Measurements from ENCODE around the gene CTSS. TPM values are rescaled to one million over a fixed set of nuclear protein-coding genes. Genes with fewer than 3 reads are reported as not detected.
"Not testable (repeated sequence)": the region's sequence is repeated elsewhere in the genome, so short reads cannot be mapped to it uniquely, and the experiment has no call there.

The CTSS gene
- not detected in 2 replicates for total RNA-seq (2014; rRNA removed; shearing (Covaris generic))

DNA sequence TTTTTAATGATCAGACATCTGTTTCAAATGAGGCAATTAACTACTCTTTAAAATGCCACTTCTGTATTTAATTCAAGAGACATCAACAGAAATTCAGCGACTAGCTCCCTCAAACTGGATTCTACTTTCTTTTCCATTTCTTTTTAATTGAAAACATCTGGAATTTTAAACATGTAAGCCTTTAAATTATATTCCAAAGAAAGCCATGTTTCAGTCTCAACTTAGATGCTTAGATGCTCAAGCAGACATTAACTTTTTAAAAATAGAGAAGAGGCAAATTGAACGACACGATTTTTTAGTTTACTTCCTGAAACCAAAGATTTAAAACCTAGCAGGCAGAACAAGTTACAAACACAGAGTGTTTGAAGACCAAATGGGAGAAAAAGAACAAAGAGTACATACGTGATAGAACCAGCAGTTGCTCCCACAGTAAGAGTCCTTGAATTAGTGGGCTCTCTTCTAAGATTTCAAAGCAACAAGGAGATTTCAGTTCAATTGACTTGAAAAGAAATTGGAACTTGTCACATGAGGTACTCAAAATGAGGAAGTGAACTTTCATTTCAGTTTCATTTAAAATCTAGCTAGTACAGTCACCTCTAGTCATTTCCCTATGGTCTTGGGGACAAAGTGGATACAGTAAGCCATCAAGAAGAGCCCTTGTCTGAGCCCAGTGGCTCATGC is at the start of gene CTSS:
Gene CTSS (minus strand): TSS at position 483 of the 681 bp plus-strand sequence. CDS start 1,015 bp downstream, outside the sequence.
- no peak for DNase-seq (ENCODE audit: low spot score)
- in situ Hi-C loops (cut with HindIII; ENCODE audit: low sequenced_read_pairs) = no loop called here

DNA sequence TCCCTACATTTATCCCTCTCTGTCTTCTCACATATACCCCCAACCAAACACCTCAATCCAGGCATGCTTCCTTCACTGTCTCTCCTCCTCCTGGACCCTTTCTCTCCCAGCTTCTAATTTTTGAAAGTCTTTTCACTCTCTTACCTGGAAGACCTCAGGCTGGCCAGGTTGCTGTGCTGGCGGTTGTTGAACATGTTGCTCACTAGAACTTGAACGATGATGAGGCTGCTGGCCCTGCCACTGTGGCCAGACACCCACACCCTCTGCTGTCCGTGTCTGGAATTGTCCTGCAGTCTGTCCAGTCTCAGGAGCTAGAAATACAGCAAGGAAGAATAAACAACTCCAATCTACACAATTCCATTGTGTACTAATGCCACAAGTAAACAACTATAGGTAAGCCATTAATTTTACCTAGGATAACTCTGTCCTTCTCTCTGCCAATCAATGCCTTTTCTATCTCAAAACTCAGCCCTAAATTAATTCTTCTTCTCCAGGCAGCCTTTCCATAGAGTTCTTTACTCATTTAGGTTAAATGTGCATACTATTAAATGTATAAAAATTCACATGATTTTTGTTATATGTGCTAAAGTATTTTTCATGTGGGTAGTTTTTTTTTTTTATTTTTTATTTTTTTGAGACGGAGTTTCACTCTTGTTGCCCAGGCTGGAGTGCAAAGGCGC is 47.6 kb upstream of the CTSS start:
- in situ Hi-C loops (cut with HindIII; ENCODE audit: low sequenced_read_pairs) = no loop called here
- peak; percentile 26 for DNase-seq (ENCODE audit: low spot score)

- no peak for DNase-seq (ENCODE audit: low spot score)
- in situ Hi-C loops (cut with HindIII; ENCODE audit: low sequenced_read_pairs) = no loop called here
Measured at GRCh38 chr1:150810958-150811659, 45.5 kb upstream of the CTSS start.

DNA sequence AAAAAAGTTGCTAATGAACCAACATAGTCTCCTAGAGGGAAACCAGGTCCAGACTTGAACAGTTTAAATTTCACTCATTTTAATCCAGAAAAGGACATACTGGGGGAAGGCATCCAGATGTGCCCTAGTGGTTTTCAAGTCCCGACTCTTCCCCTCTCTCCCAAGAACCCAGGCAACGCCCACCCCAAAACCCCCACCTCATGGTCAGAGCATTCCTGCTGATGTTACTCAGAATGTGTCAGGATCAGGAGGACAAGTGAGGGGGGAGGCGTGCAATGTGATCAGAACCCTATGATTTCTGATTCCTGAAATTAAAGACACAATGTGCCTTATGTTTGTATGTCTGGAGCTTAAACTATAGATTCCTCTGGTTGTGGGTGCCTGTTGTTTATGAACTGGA is 44.1 kb upstream of the CTSS start:
- no peak for DNase-seq (ENCODE audit: low spot score)
- in situ Hi-C loops (cut with HindIII; ENCODE audit: low sequenced_read_pairs) = no loop called here

- in situ Hi-C loops (cut with HindIII; ENCODE audit: low sequenced_read_pairs) = no loop called here
Measured at GRCh38 chr1:150808846-150809245, 43.3 kb upstream of the CTSS start.

DNA sequence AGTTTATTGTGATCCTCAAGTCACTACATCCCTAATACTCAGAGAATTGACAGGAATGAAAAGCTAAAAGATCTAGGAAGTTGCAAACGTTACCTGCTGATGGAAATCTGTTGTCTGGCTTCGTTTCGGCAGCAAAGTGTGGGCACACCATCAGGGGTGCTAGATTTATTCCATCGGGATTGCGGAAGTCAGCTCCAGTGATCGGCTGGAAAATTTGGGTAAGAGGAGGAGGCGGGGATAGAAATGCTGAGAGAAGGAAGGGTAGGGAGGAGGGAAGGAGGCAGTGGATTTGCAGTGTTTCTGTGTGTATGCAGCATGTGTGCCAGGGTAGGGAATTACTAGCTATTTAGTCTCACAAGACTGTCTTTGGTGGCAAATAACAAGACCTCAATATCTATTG is 42.5 kb upstream of the CTSS start, which contains the start of gene CTSK:
Gene CTSK (minus strand): TSS at position 140 of the 400 bp plus-strand sequence. CDS start 1,455 bp downstream, outside the sequence.
- in situ Hi-C loops (cut with HindIII; ENCODE audit: low sequenced_read_pairs) = no loop called here
- peak; percentile 44 for DNase-seq (ENCODE audit: low spot score)

More at GRCh38 chr1:150808846-150809245, 43.3 kb upstream of the CTSS start:
- no peak for DNase-seq (ENCODE audit: low spot score)

DNA sequence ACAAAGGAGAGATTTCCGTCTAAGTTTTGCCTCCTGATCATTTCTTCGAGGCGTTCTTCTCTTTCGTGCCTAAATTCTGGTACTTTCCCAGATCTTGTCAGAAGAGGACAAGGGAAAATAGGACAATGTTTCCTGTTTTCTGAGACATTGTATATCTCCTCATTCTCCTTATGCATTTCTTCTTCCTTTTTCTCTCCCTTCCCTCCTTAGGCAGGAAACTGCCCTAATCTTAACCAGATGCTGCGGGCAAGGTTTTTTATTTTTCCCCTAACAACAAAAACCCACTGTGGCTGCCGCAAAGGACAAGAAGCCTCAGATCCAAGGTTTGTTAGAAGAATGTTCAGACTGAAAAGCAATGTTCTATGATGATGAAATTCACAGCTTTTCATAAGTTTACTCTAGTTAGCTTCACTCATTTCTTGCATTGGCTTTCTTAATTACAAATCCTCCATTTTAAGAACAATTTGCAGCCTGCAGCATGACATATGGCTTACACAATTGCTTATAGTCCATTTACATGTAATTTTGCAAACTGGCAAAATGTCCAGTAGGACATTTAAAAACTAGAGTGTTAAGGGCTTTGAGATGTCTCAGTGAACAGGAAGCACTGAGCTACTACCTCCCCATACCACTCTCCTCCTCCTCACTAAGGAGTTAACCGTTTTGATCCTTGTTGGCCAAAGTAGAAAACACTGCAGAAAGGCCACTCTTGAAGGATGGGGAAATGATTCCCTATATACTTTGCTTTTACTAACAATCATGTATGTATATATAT is 41.9 kb upstream of the CTSS start:
- DNase-seq (ENCODE audit: low spot score) = no peak
- in situ Hi-C loops (cut with HindIII; ENCODE audit: low sequenced_read_pairs) = no loop called here

DNA sequence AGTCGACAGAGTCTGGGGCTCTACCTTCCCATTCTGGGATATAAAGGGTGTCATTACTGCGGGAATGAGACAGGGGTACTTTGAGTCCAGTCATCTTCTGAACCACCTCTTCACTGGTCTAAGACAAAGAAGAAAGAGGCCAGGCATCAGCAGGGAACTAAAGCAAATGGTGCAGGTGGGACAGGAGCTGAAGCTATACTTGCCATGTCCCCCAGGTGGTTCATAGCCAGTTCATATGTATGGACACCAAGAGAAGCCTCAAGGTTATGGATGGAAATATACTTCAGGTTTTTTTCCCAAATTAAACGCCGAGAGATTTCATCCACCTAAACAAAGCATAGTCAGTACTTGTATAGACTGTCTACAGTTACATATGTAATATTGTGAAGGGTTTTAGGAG is 40.3 kb upstream of the CTSS start:
- in situ Hi-C loops (cut with HindIII; ENCODE audit: low sequenced_read_pairs) = no loop called here
- DNase-seq (ENCODE audit: low spot score) = no peak

DNA sequence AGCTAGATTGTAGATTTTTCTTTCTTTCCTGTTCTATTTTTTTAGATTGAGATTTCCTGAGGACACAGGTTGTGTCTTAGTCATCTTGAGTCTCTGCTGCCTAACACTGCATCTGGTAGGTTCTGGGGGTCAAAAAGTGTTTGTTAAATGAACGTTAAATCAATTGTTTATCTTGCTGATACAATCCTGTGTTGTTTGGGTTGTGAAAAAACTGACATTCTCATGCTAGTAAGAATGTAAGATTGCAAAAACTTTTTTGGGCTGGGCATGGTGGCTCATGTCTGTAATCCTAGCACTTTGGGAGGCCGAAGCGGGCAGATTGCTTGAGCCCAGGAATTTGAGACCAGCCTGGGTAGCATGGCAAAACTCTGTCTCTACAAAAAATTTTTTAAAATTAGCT is 39.1 kb upstream of the CTSS start:
- in situ Hi-C loops (cut with HindIII; ENCODE audit: low sequenced_read_pairs) = no loop called here
- no peak for DNase-seq (ENCODE audit: low spot score)

DNA sequence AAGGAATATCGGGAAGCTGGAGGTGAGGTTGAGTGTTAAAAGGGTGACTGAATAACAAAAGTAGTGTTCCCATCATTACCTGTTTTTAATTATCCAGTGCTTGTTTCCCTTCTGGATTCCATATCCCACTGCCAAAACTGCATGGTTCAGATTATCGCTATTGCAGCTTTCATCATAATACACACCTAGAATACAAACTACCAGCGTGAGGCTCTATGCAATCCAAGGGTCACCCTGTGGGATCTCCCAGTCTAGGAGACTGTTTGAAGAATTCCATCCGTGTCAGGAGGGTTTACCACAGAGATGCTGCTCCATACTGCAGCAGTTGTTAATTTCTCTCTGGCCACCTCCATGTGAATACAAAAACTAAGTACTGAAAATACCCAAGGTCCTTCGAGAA is 33.5 kb upstream of the CTSS start:
- DNase-seq (ENCODE audit: low spot score) = no peak
- in situ Hi-C loops (cut with HindIII; ENCODE audit: low sequenced_read_pairs) = no loop called here

DNA sequence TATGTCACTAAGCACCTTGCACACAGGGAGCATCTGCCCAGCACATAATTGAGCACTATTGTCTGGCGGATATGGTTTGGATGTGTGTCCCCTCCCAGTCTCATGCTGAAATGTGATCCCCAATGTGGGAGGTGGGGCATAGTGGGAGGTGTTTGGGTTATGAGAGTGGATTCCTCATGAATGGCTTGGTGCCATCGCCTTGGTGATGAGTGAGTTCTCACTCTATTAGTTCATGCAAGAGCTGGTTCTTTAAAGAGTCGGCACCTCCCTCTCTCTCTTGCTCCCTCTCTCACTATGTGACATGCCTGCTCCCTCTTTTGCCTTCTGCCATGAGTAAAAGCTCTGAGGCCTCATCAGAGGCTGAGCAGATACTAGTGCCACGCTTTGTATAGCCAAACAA is 32.9 kb upstream of the CTSS start:
- in situ Hi-C loops (cut with HindIII; ENCODE audit: low sequenced_read_pairs) = no loop called here
- DNase-seq (ENCODE audit: low spot score) = no peak

GRCh38 chr1:150796374-150796773 is 30.8 kb upstream of the CTSS start:
- in situ Hi-C loops (cut with HindIII; ENCODE audit: low sequenced_read_pairs) = no loop called here
- DNase-seq (ENCODE audit: low spot score) = no peak

DNA sequence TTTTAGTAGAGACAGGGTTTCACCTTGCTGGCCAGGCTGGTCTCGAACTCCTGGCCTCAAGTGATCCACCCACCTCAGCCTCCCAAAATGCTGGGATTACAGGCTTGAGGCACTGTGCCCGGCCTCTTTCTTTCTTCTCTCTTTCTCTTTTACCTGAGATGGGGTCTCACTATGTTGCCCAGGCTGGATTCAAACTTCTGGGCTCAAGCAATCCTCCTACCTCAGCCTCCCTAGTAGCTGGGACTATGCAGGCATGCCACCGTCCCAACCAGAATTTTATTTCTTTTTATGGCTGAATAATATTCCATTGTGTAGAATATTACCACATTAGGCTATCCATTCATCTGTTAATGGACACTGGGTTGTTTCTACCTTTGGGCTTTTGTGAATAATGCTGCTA is 28.2 kb upstream of the CTSS start:
- DNase-seq (ENCODE audit: low spot score) = not testable (repeated sequence)

DNA sequence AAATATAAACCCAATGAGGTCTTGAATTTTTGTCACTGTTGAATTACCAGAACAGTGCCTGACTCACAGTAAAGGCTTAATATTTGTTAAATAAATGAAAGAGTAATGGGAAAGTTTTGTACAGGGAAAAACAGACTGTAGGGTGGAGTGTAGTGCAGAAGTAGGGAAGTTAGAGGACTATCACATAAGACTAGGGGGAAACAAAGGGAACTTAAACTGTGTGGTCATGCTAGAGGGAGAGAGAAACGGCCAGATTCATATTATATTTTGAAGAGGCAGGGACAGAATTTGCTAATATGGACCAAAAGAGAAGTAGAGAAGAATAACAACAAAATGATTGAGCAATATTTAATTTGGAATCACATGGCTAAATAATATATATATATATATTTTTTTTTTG is 27.6 kb upstream of the CTSS start:
- in situ Hi-C loops (cut with HindIII; ENCODE audit: low sequenced_read_pairs) = no loop called here
- no peak for DNase-seq (ENCODE audit: low spot score)

More for the DNA sequence above, 28.2 kb upstream of the CTSS start:
- in situ Hi-C loops (cut with HindIII; ENCODE audit: low sequenced_read_pairs) = not testable (repeated sequence)

DNA sequence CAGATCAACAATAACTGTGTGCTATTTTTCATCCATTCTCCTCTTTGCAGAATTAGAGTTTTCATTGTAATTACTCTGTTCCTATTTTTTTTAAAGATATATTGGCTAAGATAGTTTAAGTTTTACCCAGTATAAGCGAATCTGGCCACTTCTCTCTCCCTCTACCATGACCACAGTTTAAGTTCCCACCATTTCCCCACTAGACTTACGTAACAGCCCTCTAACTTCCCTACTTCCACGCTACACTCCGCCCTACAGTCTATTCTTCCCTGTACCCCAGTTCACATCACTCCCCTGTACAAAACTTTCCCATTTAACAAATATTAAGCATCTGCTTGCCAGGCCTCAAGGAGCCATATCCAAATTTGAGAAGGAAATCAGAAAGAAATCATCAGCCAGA is 26.0 kb upstream of the CTSS start:
- in situ Hi-C loops (cut with HindIII; ENCODE audit: low sequenced_read_pairs) = no loop called here
- DNase-seq (ENCODE audit: low spot score) = no peak

DNA sequence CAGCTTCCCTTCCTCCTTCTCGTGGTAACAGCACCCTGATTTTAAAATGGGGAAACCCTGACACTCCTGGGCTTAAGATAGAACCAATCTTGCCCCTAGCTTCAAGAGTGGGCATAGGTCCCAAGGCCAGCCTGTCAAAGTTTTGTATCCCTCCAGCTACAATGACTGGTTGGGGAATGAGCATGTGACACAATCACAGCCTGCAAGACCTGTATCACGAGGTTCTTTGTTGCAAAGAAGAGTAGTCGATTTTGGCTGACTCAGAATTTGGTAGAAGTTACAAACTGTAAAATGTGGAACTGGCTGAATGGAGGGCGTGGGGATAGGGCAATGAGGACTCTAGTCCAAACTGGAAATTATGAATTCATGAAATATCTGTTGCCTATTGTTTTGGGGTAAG is 23.8 kb upstream of the CTSS start:
- DNase-seq (ENCODE audit: low spot score) = no peak
- in situ Hi-C loops (cut with HindIII; ENCODE audit: low sequenced_read_pairs) = no loop called here

GRCh38 chr1:150788946-150789345 is 23.4 kb upstream of the CTSS start:
- no peak for DNase-seq (ENCODE audit: low spot score)
- in situ Hi-C loops (cut with HindIII; ENCODE audit: low sequenced_read_pairs) = no loop called here

DNA sequence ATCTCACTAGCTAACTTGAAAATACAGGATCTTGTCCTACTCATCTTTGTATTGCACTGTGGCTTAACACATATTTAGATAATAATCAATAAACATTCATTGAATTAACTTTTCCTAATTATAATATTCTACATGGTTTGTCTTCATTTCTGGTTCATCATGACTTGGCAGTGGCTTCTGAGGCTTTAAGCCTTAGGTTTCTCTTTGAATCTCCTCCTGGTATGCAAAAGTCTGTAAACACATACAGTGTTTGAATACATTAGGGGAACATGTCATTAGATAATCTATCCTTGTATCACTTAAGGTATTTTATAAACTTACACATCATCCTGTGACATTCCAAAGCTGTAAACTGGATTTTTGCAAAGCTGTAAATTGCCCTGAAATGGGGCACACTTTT is 21.9 kb upstream of the CTSS start:
- DNase-seq (ENCODE audit: low spot score) = no peak
- in situ Hi-C loops (cut with HindIII; ENCODE audit: low sequenced_read_pairs) = no loop called here

DNA sequence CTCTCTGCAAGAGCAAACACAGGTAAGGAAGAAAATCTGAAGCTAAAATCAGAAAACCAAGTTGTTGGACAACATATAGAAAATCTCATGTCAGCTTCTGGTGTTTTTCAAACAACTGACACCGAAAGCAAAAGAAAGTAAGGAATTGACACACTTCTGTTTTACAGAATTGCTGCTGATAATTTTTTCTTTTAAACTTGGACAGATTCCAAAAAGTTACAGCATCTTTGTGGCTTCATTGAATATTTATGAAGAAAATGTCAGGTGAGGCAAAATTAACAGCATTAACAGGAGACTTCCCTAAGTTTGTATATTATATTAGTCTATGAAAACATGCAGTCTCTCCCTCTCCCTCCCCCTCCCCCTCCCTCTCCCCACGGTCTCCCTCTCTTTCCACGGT is 14.9 kb upstream of the CTSS start:
- no peak for DNase-seq (ENCODE audit: low spot score)
- in situ Hi-C loops (cut with HindIII; ENCODE audit: low sequenced_read_pairs) = no loop called here

All from G401 (cell line).